SK-N-SH (cell line): ENCODE data around the gene MCM9.

ENCODE experiments used
- CHD2 ChIP-seq: fragments of 150-350 bp; IDR thresholded peaks from 2 replicates; pipeline ENCODE4 v1.6.1; 2018; ENCODE audit warnings: low read length; ENCODE audit not compliant: partially characterized antibody
- CTCF ChIP-seq: fragments of 200-600 bp; sonication (generic); IDR thresholded peaks from 2 replicates; pipeline ENCODE4 v1.6.1; 2017; ENCODE audit warnings: antibody characterized with exemption, mild to moderate bottlenecking, moderate library complexity
- EP300 ChIP-seq, 2 experiments: IDR thresholded peaks; 2 replicates each; pipeline versions ENCODE4 v1.4.0 to v1.6.1; 2012; ENCODE audit warnings: borderline replicate concordance in 1 of 2, low read depth in 1 of 2, low read length in 1 of 2
- MXI1 ChIP-seq: IDR thresholded peaks from 2 replicates; pipeline ENCODE4 v1.6.1; 2012; ENCODE audit warnings: mild to moderate bottlenecking, low read depth, low read length, improper control_type of control experiment
- POLR2AphosphoS5 ChIP-seq: IDR thresholded peaks from 2 replicates; pipeline ENCODE4 v1.6.1; 2012; ENCODE audit warnings: low read depth, low read length
- REST ChIP-seq: IDR thresholded peaks from 2 replicates; pipeline ENCODE4 v1.6.1; 2012; ENCODE audit warnings: mild to moderate bottlenecking, low read depth, low read length, moderate library complexity
- RFX5 ChIP-seq: IDR thresholded peaks from 2 replicates; pipeline ENCODE4 v1.6.1; 2012; ENCODE audit warnings: mild to moderate bottlenecking, improper control_type of control experiment, low read length
- RXRA ChIP-seq: IDR thresholded peaks from 2 replicates; pipeline ENCODE4 v1.4.0; 2012; ENCODE audit warnings: low read depth, mild to moderate bottlenecking, borderline replicate concordance
- TAF1 ChIP-seq: IDR thresholded peaks from 2 replicates; pipeline ENCODE4 v1.6.1; 2012; ENCODE audit warnings: low read depth, mild to moderate bottlenecking, low read length, moderate library complexity, borderline replicate concordance
- TEAD4 ChIP-seq: IDR thresholded peaks from 2 replicates; pipeline ENCODE4 v1.4.0; 2012; ENCODE audit warnings: mild to moderate bottlenecking, borderline replicate concordance; ENCODE audit not compliant: insufficient read depth
- YY1 ChIP-seq: IDR thresholded peaks from 2 replicates; pipeline ENCODE4 v1.4.0; 2012; ENCODE audit warnings: low read depth, mild to moderate bottlenecking
- ZBTB33 ChIP-seq: IDR thresholded peaks from 2 replicates; pipeline ENCODE4 v1.4.0; 2012; ENCODE audit warnings: low read depth, borderline replicate concordance

- no peak for TF ChIP-seq CTCF
- TF ChIP-seq MXI1, result no peak
- TF ChIP-seq RXRA, result no peak
- no peak for TF ChIP-seq ZBTB33
- no peak for TF ChIP-seq EP300 (IDR thresholded peaks at IDR 0.05; ENCODE audit: borderline replicate concordance in 1 of 2, low read depth in 1 of 2, low read length in 1 of 2)
- TF ChIP-seq RFX5, result no peak
- no peak for TF ChIP-seq TAF1
- TF ChIP-seq CHD2, result no peak
- no peak for TF ChIP-seq YY1
- TF ChIP-seq POLR2AphosphoS5, result no peak
- TF ChIP-seq REST, result no peak
- no peak for TF ChIP-seq TEAD4
Observed at GRCh38 chr6:118876814-118877213, 58.1 kb downstream of the MCM9 start.
